OCI-LY7 (cell line): ENCODE data around the gene RASEF. TPM values are rescaled to one million over a fixed set of nuclear protein-coding genes. Genes with fewer than 3 reads are reported as not detected.

Source experiments
- BruUV-seq: library from RNA; stranded (reverse); fragments of 400-500 nt; replicated peaks from 2 replicates; lab custom pipeline; 2021; lab: Mats Ljungman, UMichigan
- CTCF ChIA-PET: fragments of 300-600 bp; sonication (Branson Sonifier 250); formaldehyde crosslinking; loops from one replicate; lab custom pipeline; 2022; ENCODE audit warnings: antibody characterized with exemption; ENCODE audit not compliant: unreplicated experiment; lab: Charles Lee
- POLR2A ChIA-PET: fragments of 300-600 bp; sonication (Branson Sonifier 250); formaldehyde crosslinking; loops from one replicate; lab custom pipeline; 2022; ENCODE audit warnings: antibody characterized with exemption; lab: Charles Lee
- DNase-seq: peaks from one replicate; pipeline ENCODE4 v3.0.0-alpha.2; 2015; ENCODE audit warnings: low spot score
- H2AFZ ChIP-seq: fragments of 200-600 bp; sonication (generic), shearing (Covaris generic); 2 replicates; pipeline ENCODE4 v1.6.1; 2014; ENCODE audit warnings: mild to moderate bottlenecking, antibody characterized with exemption, low read length, moderate library complexity
- H3K27ac ChIP-seq: fragments of 200-600 bp; sonication (generic); 2 replicates; pipeline ENCODE4 v1.5.1; 2014; ENCODE audit warnings: mixed run types, low read depth, mild to moderate bottlenecking, moderate library complexity, low read length, inconsistent platforms; ENCODE audit not compliant: poor library complexity, severe bottlenecking
- H3K36me3 ChIP-seq: fragments of 200-600 bp; sonication (generic); 2 replicates; pipeline ENCODE4 v1.6.1; 2014; ENCODE audit warnings: mild to moderate bottlenecking, antibody characterized with exemption, low read length, moderate library complexity, mixed read lengths; ENCODE audit not compliant: insufficient read depth
- H3K4me1 ChIP-seq: fragments of 200-600 bp; sonication (generic); 2 replicates; pipeline ENCODE4 v1.5.1; 2014; ENCODE audit warnings: mild to moderate bottlenecking, low read length; ENCODE audit not compliant: insufficient read depth, poor library complexity, severe bottlenecking
- H3K4me2 ChIP-seq: fragments of 200-600 bp; sonication (generic); 2 replicates; pipeline ENCODE4 v1.6.1; 2014; ENCODE audit warnings: mild to moderate bottlenecking, low read length
- H3K4me3 ChIP-seq: fragments of 200-600 bp; sonication (generic); 2 replicates; pipeline ENCODE4 v1.5.1; 2014; ENCODE audit warnings: mild to moderate bottlenecking, low read depth, low read length; ENCODE audit not compliant: poor library complexity, severe bottlenecking
- H3K79me2 ChIP-seq: fragments of 200-600 bp; sonication (generic); 2 replicates; pipeline ENCODE4 v1.6.1; 2016; ENCODE audit warnings: low read depth, mild to moderate bottlenecking, low read length, moderate library complexity, mixed read lengths; ENCODE audit not compliant: insufficient read depth
- H3K9me2 ChIP-seq: fragments of 200-600 bp; sonication (generic); 2 replicates; pipeline ENCODE4 v1.6.1; 2016; ENCODE audit warnings: mild to moderate bottlenecking, low read length, mixed read lengths; ENCODE audit not compliant: insufficient read depth
- H3K9me3 ChIP-seq: fragments of 200-600 bp; sonication (generic); 2 replicates; pipeline ENCODE4 v1.6.1; 2014; ENCODE audit warnings: mild to moderate bottlenecking, mixed run types, low read length, mixed read lengths
- H4K20me1 ChIP-seq: fragments of 200-600 bp; sonication (generic); 2 replicates; pipeline ENCODE4 v1.6.1; 2014; ENCODE audit warnings: mild to moderate bottlenecking, antibody characterized with exemption, low read length, moderate library complexity, mixed read lengths; ENCODE audit not compliant: insufficient read depth
- EZH2phosphoT487 ChIP-seq: fragments of 200-600 bp; sonication (generic); IDR thresholded peaks from 2 replicates; pipeline ENCODE4 v1.6.1; 2018; ENCODE audit warnings: low read depth, borderline replicate concordance, mild to moderate bottlenecking, mixed run types, antibody characterized with exemption, low read length, moderate library complexity, mixed read lengths
- intact Hi-C: fragments of 100-400 bp; cut with micrococcal nuclease; formaldehyde crosslinking; loops from one replicate; pipeline ENCODE4 v1.10.0; 2022; ENCODE audit not compliant: unreplicated experiment
- total RNA-seq, 2 experiments: library from RNA; depleted of rRNA in 1 of 2; stranded (reverse); fragments of >200 nt in 1 of 2; shearing (Covaris generic) in 1 of 2; gene quantifications; 2 replicates each; pipeline ENCODE4 v1.2.3, GENCODE V29; 2014 to 2022
- TF ChIP-seq, protein P1 (sequence below): fragments of 200-600 bp; sonication (generic); conservative IDR thresholded peaks from 2 replicates; pipeline ENCODE4 v1.5.1; 2014; ENCODE audit warnings: mild to moderate bottlenecking, antibody characterized with exemption, low read length, moderate library complexity, mixed read lengths

Gene RASEF
- total RNA-seq, 2 experiments from 2014 or later: not detected

DNA sequence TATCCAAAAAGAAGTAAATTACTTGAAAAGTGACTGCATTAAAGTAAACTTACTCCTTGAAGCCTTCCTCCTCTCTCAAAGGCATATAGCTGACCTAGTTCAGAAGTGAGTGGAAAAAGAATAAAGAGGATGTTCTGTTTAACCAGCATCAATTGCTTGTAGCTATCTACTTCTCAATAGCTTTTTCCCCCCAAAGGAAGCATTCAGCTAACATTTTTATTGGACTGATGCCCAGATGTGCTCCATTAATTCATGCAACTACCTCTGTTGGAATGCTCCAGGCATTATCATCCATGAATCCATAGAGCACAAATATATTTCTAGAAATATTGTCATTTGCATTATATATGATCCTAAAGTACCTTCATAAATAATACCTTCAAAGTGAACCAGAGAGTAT lies 132.8 kb downstream of the RASEF start:
- no peak for TF ChIP-seq EZH2phosphoT487
- TF ChIP-seq, protein P1, sequence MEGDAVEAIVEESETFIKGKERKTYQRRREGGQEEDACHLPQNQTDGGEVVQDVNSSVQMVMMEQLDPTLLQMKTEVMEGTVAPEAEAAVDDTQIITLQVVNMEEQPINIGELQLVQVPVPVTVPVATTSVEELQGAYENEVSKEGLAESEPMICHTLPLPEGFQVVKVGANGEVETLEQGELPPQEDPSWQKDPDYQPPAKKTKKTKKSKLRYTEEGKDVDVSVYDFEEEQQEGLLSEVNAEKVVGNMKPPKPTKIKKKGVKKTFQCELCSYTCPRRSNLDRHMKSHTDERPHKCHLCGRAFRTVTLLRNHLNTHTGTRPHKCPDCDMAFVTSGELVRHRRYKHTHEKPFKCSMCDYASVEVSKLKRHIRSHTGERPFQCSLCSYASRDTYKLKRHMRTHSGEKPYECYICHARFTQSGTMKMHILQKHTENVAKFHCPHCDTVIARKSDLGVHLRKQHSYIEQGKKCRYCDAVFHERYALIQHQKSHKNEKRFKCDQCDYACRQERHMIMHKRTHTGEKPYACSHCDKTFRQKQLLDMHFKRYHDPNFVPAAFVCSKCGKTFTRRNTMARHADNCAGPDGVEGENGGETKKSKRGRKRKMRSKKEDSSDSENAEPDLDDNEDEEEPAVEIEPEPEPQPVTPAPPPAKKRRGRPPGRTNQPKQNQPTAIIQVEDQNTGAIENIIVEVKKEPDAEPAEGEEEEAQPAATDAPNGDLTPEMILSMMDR: no peak
- Histone ChIP-seq H2AFZ (no peak overlapping the region), H4K20me1 (no peaks in the 10 kb centered on the region), H3K4me2 (no peak overlapping the region), H3K36me3 (no peaks in the 10 kb centered on the region), H3K27ac (no peak overlapping the region), H3K79me2 (no peaks in the 10 kb centered on the region), H3K4me1 (no peaks in the 10 kb centered on the region), H3K9me3 (no peaks in the 10 kb centered on the region), H3K4me3 (no peak overlapping the region), H3K9me2 (no peaks in the 10 kb centered on the region)
- POLR2A ChIA-PET: no interaction called here
- CTCF ChIA-PET: no interaction called here
- BruUV-seq: no TSS peak
- intact Hi-C loops: no loop called here
- DNase-seq: no peak
